LNCAP (cell line): ENCODE results near the gene SCUBE3.

Experiments used
- CTCF ChIP-seq: fragments of 450-650 bp; IDR thresholded peaks from 2 replicates; pipeline ENCODE4 v1.5.1; 2017; ENCODE audit warnings: mild to moderate bottlenecking

The SCUBE3 gene

GRCh38 chr6:35176301-35177024 lies 37.3 kb upstream of the SCUBE3 start:
- TF ChIP-seq CTCF: no peak

GRCh38 chr6:35177157-35177556 lies 36.6 kb upstream of the SCUBE3 start:
- no peak for TF ChIP-seq CTCF

- no peak for TF ChIP-seq CTCF
These were observed 36.2 kb upstream of the SCUBE3 start for GRCh38 chr6:35177596-35177995.

GRCh38 chr6:35178012-35178411 lies 35.7 kb upstream of the SCUBE3 start:
- TF ChIP-seq CTCF: no peak

- no peak for TF ChIP-seq CTCF
These were observed 34.6 kb upstream of the SCUBE3 start for GRCh38 chr6:35178932-35179832.

- TF ChIP-seq CTCF: no peak
These were observed 33.7 kb upstream of the SCUBE3 start for GRCh38 chr6:35179901-35180535.

GRCh38 chr6:35181308-35181932 lies 32.3 kb upstream of the SCUBE3 start:
- TF ChIP-seq CTCF: no peak
